AG09309 (cell line): ENCODE data around the gene SUMO4.
"Not testable (repeated sequence)": the region's sequence is repeated elsewhere in the genome, so short reads cannot be mapped to it uniquely, and the experiment has no call there.

Source experiments
- DNase-seq: peaks from one replicate; pipeline ENCODE4 v3.0.0-alpha.2; 2010; ENCODE audit warnings: low read depth
- H3K4me3 ChIP-seq: 2 replicates; pipeline ENCODE4 v1.5.1; 2011; ENCODE audit warnings: mild to moderate bottlenecking, low read depth, low read length, moderate library complexity; ENCODE audit not compliant: control insufficient read depth
- CTCF ChIP-seq: IDR thresholded peaks from 2 replicates; pipeline ENCODE4 v1.5.1; 2011; ENCODE audit warnings: mild to moderate bottlenecking, low read depth, low read length, inconsistent platforms; ENCODE audit not compliant: insufficient read depth, control insufficient read depth; ENCODE audit errors: missing control alignments

Gene SUMO4

DNA sequence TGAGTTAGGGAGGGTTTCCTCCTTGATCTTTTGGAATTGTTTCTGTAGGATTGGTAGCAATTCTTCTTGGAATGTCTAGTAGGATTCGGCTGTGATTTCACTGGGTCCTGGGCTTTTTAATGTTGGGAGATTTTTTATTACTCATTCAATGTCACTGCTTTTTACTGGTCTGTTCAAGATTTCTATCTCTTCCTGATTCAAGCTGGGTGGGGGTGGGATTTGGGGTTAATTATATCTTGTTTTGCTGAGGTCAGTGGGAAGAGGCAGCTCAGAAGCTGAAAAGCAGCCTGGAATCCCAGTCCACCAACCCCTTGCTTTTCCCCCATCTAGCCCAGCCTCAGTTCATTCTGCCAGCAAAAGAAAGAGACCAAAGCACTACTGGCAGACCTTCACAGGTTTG lies 39.6 kb downstream of the SUMO4 start:
- TF ChIP-seq CTCF = no peak

DNA sequence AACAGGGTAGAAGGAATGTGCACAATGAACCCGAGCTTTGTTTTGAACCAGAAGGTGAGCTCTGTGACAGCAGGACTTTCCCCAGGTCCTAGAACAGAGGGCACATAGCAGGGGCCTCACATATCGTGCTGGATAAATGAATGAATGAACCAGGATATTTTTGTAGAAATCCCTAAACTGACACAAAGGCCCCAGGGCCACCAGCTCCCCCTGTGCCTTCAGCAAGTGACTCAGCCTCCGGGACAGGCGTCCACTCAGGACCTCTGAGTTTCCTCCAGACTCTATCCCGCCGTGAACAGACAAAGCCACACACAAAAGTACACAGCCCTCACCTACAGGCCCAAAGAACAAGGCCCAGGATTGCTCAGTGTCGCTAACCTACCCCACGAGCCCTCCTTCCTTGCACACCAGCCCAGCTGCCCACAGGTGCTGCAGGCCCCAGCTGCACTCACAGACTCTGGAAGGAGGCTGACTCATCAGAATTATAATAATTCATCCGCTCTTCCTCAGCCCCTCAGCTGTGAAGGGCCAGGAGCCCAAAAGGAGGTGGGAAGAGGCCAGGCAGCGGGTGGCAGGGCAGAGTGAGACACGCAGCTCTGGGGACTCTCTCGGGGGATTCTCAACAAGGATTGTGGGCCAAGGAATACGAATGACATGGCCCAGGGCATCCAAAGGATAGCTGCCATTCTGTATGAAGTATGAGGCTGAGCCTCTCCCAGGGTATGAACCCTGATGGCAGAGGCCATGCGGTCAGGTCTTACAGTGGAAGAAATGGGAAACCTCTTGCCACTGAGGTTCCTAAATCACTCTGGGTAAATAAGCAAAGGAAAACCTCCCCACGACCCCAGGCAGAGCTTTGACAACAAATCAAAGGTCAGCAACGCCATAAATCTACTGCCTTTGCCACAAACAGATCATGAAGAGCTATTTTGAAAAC lies 40.9 kb downstream of the SUMO4 start:
- no peak for TF ChIP-seq CTCF
- DNase-seq = no peak
- no peak overlapping the region for H3K4me3 ChIP-seq

More for the DNA sequence above, 39.6 kb downstream of the SUMO4 start:
- no peak for DNase-seq
- no peak overlapping the region for H3K4me3 ChIP-seq

DNA sequence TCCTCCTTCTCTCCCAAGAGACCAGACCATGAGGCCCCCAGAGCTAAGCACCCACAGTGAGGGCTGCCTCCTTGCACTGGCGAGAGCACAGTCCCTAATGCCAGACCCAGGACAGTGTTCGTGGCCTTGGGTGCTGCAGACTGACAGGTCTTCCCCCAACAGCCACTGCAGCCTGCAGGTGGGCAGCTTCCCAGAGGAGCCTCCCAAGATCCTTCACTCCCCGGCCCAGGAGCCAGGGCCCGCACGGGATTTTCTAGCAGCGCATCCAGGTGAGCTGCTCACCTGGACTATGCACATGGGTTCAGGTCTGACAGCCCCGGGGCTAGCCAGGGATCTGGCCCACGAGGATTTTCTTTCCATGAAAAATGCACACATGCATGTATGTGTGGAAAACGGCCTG lies 41.7 kb downstream of the SUMO4 start:
- TF ChIP-seq CTCF = no peak
- DNase-seq = no peak
- no peak overlapping the region for H3K4me3 ChIP-seq

DNA sequence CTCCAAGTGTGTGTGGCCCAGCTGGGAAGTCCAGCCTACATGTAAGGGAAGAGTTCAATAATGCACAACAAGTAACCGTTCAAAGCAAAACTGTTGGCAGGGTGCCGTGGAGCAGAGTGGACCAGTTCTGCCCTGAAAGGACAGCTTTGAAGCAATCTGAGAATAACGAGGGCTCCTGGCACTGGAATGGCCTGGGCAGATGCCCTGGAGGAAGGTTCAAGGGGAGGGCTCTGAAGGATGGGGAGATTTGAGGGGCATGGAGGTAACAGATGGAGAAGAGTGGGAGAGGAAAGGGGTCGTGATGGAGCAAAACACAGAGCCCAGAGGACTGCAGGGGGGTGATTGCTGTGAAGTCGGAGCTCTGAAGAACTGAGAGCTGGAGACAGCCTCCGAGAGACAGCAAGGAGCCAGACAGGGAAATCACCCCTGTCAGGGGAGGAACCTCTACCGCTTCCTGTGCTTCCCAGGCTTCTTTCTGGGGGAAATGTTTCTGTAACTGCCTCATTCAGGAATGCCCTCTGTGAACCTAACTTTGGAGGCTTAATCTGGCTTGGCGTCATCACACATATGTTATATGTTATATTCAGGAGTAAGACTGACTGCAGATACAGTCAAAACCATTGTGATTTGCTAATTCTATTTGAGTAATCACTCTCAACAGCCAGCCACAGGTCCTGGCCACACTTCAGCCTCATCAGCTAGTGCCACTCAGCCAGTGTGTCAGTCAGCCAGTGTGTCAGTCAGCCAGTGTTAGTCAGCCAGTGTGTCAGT lies 43.5 kb downstream of the SUMO4 start:
- no peak for DNase-seq
- no peak overlapping the region for H3K4me3 ChIP-seq
- TF ChIP-seq CTCF = no peak

DNA sequence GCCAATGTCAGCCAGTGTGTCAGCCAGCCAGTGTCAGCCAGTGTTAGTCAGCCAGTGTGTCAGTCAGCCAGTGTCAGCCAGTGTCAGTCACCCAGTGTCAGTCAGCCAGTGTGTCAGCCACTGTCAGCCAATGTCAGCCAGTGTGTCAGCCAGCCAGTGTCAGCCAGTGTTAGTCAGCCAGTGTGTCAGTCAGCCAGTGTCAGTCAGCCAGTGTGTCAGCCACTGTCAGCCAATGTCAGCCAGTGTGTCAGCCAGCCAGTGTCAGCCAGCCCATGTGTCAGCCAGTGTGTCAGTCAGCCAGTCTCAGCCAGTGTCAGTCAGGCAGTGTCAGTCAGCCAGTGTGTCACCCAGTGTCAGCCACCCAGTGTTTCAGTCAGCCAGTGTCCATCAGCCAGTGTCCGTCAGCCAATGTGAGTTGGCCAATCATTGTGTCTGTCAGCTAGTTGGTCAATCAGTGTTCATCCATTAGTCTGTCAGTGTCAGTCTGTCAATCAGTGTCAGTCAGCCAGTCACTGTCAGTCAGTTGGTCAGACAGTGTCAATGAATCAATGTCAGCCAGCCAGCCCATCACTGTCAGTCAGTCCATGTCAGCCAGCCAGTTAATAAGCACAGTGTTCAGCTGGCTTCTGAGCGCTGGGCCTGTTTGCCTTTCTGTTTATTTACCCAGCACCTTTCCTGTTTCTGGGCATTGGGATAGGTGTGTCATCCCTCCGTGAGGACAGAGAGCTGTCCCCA lies 44.5 kb downstream of the SUMO4 start:
- not testable (repeated sequence) for H3K4me3 ChIP-seq, DNase-seq

- no peak for DNase-seq
Measured at GRCh38 chr6:149445095-149445466, 45.0 kb downstream of the SUMO4 start.

More at GRCh38 chr6:149445095-149445466, 45.0 kb downstream of the SUMO4 start:
- TF ChIP-seq CTCF = no peak
- no peak overlapping the region for H3K4me3 ChIP-seq
